ENCODE results near the gene C6orf47.

GRCh38 chr6:31655349-31656237, 5.0 kb downstream of the C6orf47 start, which contains the start of gene APOM:
- TF ChIP-seq RAD21 (conservative IDR thresholded peaks at IDR 0.05 in 1 of 2, IDR thresholded peaks at IDR 0.05 in 1 of 2) (no peak), POLR2A (IDR thresholded peaks at IDR 0.05; ENCODE audit: low read length) (no peak), CTCF (IDR thresholded peaks at IDR 0.05) (no peak), HMGXB4 (CRISPR knock-in tag; IDR thresholded peaks at IDR 0.05; ENCODE audit: borderline replicate concordance) (no peak), BHLHE40 (IDR thresholded peaks at IDR 0.05; ENCODE audit: low read depth, low read length) (no peak), ATOH8 (CRISPR knock-in tag; IDR thresholded peaks at IDR 0.05; ENCODE audit: low read depth) (no peak), SMC3 (IDR thresholded peaks at IDR 0.05) (no peak)

Measured in A549 (cell line).